ENCODE data around the gene TCF25. TPM values are rescaled to one million over a fixed set of nuclear protein-coding genes. Genes with fewer than 3 reads are reported as not detected.
"Not testable (repeated sequence)": the region's sequence is repeated elsewhere in the genome, so short reads cannot be mapped to it uniquely, and the experiment has no call there.

The TCF25 gene
- polyA plus RNA-seq, 3 donors: 119 to 127 (median 127) TPM

GRCh38 chr16:89917773-89918452 is 44.5 kb downstream of the TCF25 start:
- DNase-seq (ENCODE audit: low read depth in 3 of 3, low spot score in 2 of 3): no peak

GRCh38 chr16:89918453-89919347 is 45.3 kb downstream of the TCF25 start, which contains the start of gene MC1R:
MC1R (plus strand) TSS chr16:89918862; CDS start chr16:89919259, 397 bp downstream.
- no peak for DNase-seq (ENCODE audit: low read depth in 3 of 3, low spot score in 2 of 3)

- no peak for DNase-seq (ENCODE audit: low read depth in 3 of 3, low spot score in 2 of 3)
Measured at GRCh38 chr16:89919535-89920406, 46.4 kb downstream of the TCF25 start.

- no peak for DNase-seq (ENCODE audit: low read depth in 3 of 3, low spot score in 2 of 3)
Measured at GRCh38 chr16:89920723-89921122, 47.3 kb downstream of the TCF25 start.

- no peak for DNase-seq (ENCODE audit: low read depth in 3 of 3, low spot score in 2 of 3)
Measured at GRCh38 chr16:89921131-89921701, 47.8 kb downstream of the TCF25 start.

- no peak for DNase-seq (ENCODE audit: low read depth in 3 of 3, low spot score in 2 of 3)
Measured at GRCh38 chr16:89921702-89922476, 48.5 kb downstream of the TCF25 start.

GRCh38 chr16:89922477-89922883 is 49.1 kb downstream of the TCF25 start:
- no peak for DNase-seq (ENCODE audit: low read depth in 3 of 3, low spot score in 2 of 3)

- no peak for DNase-seq (ENCODE audit: low read depth in 3 of 3, low spot score in 2 of 3)
Measured at GRCh38 chr16:89922884-89923639, 49.7 kb downstream of the TCF25 start, which contains the start of gene TUBB3. TUBB3 (plus strand) TSS chr16:89923342; CDS start chr16:89923402, 60 bp downstream.

GRCh38 chr16:89923640-89924296 is 50.4 kb downstream of the TCF25 start:
- no peak for DNase-seq (ENCODE audit: low read depth in 3 of 3, low spot score in 2 of 3)

- DNase-seq (ENCODE audit: low read depth in 3 of 3, low spot score in 2 of 3): no peak
Measured at GRCh38 chr16:89924297-89924924, 51.0 kb downstream of the TCF25 start.

GRCh38 chr16:89924925-89925307 is 51.5 kb downstream of the TCF25 start:
- DNase-seq (ENCODE audit: low read depth in 3 of 3, low spot score in 2 of 3): no peak

GRCh38 chr16:89925596-89926079 is 52.2 kb downstream of the TCF25 start:
- DNase-seq (ENCODE audit: low read depth in 3 of 3, low spot score in 2 of 3): no peak

GRCh38 chr16:89931305-89931896 is 58.0 kb downstream of the TCF25 start:
- no peak for DNase-seq (ENCODE audit: low read depth in 3 of 3, low spot score in 2 of 3)

- DNase-seq (ENCODE audit: low read depth in 3 of 3, low spot score in 2 of 3): no peak
Measured at GRCh38 chr16:89931964-89932363, 58.6 kb downstream of the TCF25 start.

- DNase-seq (ENCODE audit: low read depth in 3 of 3, low spot score in 2 of 3): not testable (repeated sequence)
Measured at GRCh38 chr16:89934019-89934418, 60.6 kb downstream of the TCF25 start.

- no peak for DNase-seq (ENCODE audit: low read depth in 3 of 3, low spot score in 2 of 3)
Measured at GRCh38 chr16:89934611-89935553, 61.5 kb downstream of the TCF25 start.
